ENCODE measurements around the gene AMPD2. TPM values are rescaled to one million over a fixed set of nuclear protein-coding genes. Genes with fewer than 3 reads are reported as not detected.

AMPD2 gene
- total RNA-seq, 1 donor from 2014 or later = 134 TPM

DNA sequence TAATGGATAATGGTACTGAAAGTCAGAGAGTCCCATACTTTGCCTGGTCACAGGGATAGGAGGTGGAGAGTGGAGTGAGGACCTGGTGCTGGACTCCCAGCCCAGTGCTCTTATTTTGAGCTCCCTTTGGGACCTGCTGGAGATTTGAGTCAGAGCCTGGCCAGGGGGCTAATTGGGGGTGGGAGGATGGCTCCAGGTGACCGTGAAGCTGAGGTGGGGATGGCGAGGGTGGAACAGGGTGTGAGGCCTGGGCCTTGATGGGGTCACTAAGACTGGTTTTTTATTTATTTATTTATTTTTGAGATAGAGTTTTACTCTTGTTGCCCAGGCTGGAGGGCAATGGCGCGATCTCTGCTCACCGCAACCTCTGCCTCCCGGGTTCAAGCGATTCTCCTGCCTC lies 17.8 kb downstream of the AMPD2 start:
- Mint-ChIP-seq H3K4me3 (no peak overlapping the region), H3K9me3 (no peaks in the 10 kb centered on the region), H3K4me1 (peaks cover 20% of the 10 kb centered on the region), H3K27ac (no peak overlapping the region), H3K36me3 (peaks cover 3% of the 10 kb centered on the region), H3K27me3 (ENCODE audit: low read depth) (no peaks in the 10 kb centered on the region)
- TF ChIP-seq, protein P1, sequence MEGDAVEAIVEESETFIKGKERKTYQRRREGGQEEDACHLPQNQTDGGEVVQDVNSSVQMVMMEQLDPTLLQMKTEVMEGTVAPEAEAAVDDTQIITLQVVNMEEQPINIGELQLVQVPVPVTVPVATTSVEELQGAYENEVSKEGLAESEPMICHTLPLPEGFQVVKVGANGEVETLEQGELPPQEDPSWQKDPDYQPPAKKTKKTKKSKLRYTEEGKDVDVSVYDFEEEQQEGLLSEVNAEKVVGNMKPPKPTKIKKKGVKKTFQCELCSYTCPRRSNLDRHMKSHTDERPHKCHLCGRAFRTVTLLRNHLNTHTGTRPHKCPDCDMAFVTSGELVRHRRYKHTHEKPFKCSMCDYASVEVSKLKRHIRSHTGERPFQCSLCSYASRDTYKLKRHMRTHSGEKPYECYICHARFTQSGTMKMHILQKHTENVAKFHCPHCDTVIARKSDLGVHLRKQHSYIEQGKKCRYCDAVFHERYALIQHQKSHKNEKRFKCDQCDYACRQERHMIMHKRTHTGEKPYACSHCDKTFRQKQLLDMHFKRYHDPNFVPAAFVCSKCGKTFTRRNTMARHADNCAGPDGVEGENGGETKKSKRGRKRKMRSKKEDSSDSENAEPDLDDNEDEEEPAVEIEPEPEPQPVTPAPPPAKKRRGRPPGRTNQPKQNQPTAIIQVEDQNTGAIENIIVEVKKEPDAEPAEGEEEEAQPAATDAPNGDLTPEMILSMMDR (IDR thresholded peaks at IDR 0.05; ENCODE audit: unreplicated experiment) = no peak
- DNase-seq (ENCODE audit: low spot score in 2 of 2, unreplicated experiment in 2 of 2) = peak in 1 of 2 experiments; percentile 5

- no peaks in the 10 kb centered on the region for H3K9me3 Mint-ChIP-seq
- no peak overlapping the region for H3K27ac Mint-ChIP-seq
- H3K4me3 Mint-ChIP-seq = no peak overlapping the region
- no peaks in the 10 kb centered on the region for H3K27me3 Mint-ChIP-seq (ENCODE audit: low read depth)
- TF ChIP-seq, protein P1 (IDR thresholded peaks at IDR 0.05; ENCODE audit: unreplicated experiment) = no peak
- H3K4me1 Mint-ChIP-seq = peaks cover 32% of the 10 kb centered on the region
- DNase-seq (ENCODE audit: low spot score in 2 of 2, unreplicated experiment in 2 of 2) = no peak
- no peaks in the 10 kb centered on the region for H3K36me3 Mint-ChIP-seq
Measured at GRCh38 chr1:109639063-109639840, 19.6 kb downstream of the AMPD2 start.

GRCh38 chr1:109639841-109640184 lies 20.2 kb downstream of the AMPD2 start:
- DNase-seq (ENCODE audit: low spot score in 2 of 2, unreplicated experiment in 2 of 2) = no peak
- Mint-ChIP-seq H3K36me3 (no peaks in the 10 kb centered on the region), H3K4me3 (no peak overlapping the region), H3K4me1 (peaks cover 37% of the 10 kb centered on the region), H3K9me3 (no peaks in the 10 kb centered on the region), H3K27ac (no peak overlapping the region), H3K27me3 (ENCODE audit: low read depth) (no peaks in the 10 kb centered on the region)
- TF ChIP-seq, protein P1 (IDR thresholded peaks at IDR 0.05; ENCODE audit: unreplicated experiment) = no peak

DNA sequence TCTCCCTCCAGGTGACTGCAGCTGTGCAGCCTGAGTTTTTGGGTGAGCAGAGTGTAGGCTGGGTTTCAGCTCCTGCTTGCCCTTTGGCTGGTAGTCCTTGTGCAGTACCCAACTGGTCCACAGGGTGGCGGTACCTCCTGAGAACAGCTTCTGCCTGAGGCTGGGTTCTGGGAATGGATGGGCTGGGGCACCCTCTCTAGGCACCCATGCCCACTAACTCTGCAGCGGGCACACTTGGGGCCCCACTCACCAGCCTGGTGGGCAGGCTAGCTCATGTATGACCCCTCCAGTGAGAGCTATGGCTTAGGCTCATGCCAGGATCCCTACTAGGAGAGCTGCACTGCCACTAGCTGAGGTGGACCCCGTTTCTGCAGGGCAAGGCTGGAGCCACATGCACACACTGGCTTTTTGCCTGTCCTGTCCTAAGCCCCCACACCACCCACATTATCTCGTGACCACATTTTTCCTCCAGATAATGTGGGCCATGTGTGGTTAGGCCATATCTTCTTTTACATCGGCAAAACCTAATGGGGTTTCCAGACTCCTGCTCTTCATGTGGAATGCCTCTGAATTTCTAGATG lies 20.7 kb downstream of the AMPD2 start:
- Mint-ChIP-seq H3K4me3 (no peak overlapping the region), H3K4me1 (peaks cover 38% of the 10 kb centered on the region), H3K27me3 (ENCODE audit: low read depth) (no peaks in the 10 kb centered on the region), H3K36me3 (no peaks in the 10 kb centered on the region), H3K9me3 (no peaks in the 10 kb centered on the region), H3K27ac (no peak overlapping the region)
- TF ChIP-seq, protein P1 (IDR thresholded peaks at IDR 0.05; ENCODE audit: unreplicated experiment) = peak; percentile 96
- peak; percentile 61 to 92 for DNase-seq (ENCODE audit: low spot score in 2 of 2, unreplicated experiment in 2 of 2)

DNA sequence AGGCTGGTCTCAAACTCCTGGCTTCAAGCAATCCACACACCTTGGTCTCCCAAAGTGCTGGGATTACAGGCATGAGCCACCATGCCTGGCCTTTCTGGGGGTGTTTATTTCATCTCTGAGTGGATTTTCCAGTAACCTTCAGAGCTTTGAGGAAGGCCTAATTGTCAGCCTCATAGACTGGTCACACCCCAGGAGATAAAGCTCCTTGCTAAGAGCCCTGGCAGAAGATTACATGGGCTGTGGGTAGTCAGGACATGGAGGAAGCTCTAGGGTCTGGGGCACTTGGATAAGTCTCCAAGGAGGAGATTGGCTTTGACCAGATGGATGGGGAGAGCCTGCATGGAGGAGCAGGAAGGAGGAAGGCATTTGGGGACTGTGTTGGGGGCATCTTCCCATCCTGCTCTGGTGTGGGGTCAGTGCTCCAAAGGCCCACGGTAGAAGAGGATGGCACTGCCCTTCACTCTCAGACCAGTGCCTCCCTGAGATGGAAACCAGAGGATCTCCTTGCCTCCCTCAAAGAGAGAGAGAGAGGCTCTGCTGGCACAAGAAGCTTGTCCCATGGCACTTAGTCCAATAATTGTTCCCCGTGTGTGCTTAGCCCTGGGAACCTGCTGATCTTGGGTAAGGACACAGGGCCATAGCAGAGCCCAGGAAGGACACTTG lies 21.6 kb downstream of the AMPD2 start:
- H3K9me3 Mint-ChIP-seq = peaks cover 4% of the 10 kb centered on the region
- no peak for DNase-seq (ENCODE audit: low spot score in 2 of 2, unreplicated experiment in 2 of 2)
- TF ChIP-seq, protein P1 (IDR thresholded peaks at IDR 0.05; ENCODE audit: unreplicated experiment) = no peak
- H3K27ac Mint-ChIP-seq = no peak overlapping the region
- H3K27me3 Mint-ChIP-seq (ENCODE audit: low read depth) = no peaks in the 10 kb centered on the region
- no peak overlapping the region for H3K4me3 Mint-ChIP-seq
- no peaks in the 10 kb centered on the region for H3K36me3 Mint-ChIP-seq
- H3K4me1 Mint-ChIP-seq = peaks cover 30% of the 10 kb centered on the region

Measured in mesothelial cell of epicardium (in vitro differentiated cells).